ENCODE measurements around the gene SERPINB6.

GRCh38 chr6:2931970-2932748 is 39.2 kb downstream of the SERPINB6 start:
- TF ChIP-seq POLR2AphosphoS5 (IDR thresholded peaks at IDR 0.05; ENCODE audit: low read depth, low read length) (no peak), CTCF (IDR thresholded peaks at IDR 0.05) (peak; percentile 99), TCF7L2 (IDR thresholded peaks at IDR 0.05; ENCODE audit: low read depth, low read length) (no peak)
